ENCODE measurements around the gene FNBP1L.

DNA sequence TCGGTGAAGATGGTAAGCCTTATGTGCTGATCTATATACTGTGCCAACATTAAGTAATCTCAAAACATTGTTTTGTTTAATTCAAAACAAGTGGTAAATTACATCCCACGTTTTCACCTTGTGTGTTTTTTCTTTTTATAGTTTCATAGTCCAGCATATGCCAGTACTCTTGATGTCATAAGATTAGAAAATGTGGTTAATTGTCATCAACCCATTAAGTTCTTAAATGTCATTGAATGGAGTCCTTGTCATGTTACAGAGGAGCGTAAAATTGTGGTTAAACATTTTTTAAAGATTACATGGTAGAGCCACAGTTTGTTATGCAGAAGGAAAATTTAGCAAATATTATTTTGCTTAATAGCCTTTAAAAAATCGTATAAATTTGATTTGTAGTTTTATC lies 93.1 kb downstream of the FNBP1L start:
- TF ChIP-seq, protein P1, sequence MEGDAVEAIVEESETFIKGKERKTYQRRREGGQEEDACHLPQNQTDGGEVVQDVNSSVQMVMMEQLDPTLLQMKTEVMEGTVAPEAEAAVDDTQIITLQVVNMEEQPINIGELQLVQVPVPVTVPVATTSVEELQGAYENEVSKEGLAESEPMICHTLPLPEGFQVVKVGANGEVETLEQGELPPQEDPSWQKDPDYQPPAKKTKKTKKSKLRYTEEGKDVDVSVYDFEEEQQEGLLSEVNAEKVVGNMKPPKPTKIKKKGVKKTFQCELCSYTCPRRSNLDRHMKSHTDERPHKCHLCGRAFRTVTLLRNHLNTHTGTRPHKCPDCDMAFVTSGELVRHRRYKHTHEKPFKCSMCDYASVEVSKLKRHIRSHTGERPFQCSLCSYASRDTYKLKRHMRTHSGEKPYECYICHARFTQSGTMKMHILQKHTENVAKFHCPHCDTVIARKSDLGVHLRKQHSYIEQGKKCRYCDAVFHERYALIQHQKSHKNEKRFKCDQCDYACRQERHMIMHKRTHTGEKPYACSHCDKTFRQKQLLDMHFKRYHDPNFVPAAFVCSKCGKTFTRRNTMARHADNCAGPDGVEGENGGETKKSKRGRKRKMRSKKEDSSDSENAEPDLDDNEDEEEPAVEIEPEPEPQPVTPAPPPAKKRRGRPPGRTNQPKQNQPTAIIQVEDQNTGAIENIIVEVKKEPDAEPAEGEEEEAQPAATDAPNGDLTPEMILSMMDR (IDR thresholded peaks at IDR 0.05; ENCODE audit: low read length) = no peak
- no peak for TF ChIP-seq EZH2 (optimal IDR thresholded peaks at IDR 0.05; ENCODE audit: low read depth, low read length)

Measured in MM.1S (cell line).